Transverse colon (tissue), 4 donors: Measurements from ENCODE around the gene CYP19A1.
"Not testable (repeated sequence)": the region's sequence is repeated elsewhere in the genome, so short reads cannot be mapped to it uniquely, and the experiment has no call there.

Experiments
- POLR2AphosphoS5 ChIP-seq, 3 donors: sonication (generic); formaldehyde crosslinking; IDR thresholded peaks; one replicate each; pipeline ENCODE4 v1.6.1; 2016; ENCODE audit warnings: antibody characterized with exemption in 3 of 3
- TF ChIP-seq, protein P1 (sequence below), 5 experiments: fragments of 200-600 bp in 3 of 5; fragments of 450-650 bp in 2 of 5; sonication (generic) in 3 of 5; IDR thresholded peaks; 1 replicate in 2 of 5; 2 replicates in 3 of 5; pipeline ENCODE4 v1.5.1; 2016 to 2017; ENCODE audit warnings: antibody characterized with exemption in 5 of 5, inconsistent platforms in 3 of 5, mild to moderate bottlenecking in 2 of 5, moderate library complexity in 1 of 5

DNA sequence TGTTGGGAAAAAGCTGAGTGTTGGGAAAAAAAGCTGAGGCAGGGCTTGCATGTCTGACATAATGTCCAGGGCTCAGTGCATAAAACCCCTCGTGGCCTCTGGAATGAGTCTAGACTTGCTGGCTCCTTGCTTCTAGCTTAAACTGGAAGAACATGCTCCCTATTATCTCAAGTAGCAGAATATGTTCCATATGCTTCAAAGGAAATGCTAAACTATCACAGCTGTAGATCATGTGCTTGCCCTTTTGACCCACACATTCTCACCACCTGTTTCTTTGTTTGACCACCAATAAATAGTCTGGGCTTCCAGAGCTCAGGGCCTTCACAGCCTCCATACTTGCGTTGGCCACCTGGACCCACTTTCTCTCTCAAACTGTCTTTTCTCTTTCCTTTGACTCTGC, 56.2 kb downstream of the CYP19A1 start:
- TF ChIP-seq, protein P1, sequence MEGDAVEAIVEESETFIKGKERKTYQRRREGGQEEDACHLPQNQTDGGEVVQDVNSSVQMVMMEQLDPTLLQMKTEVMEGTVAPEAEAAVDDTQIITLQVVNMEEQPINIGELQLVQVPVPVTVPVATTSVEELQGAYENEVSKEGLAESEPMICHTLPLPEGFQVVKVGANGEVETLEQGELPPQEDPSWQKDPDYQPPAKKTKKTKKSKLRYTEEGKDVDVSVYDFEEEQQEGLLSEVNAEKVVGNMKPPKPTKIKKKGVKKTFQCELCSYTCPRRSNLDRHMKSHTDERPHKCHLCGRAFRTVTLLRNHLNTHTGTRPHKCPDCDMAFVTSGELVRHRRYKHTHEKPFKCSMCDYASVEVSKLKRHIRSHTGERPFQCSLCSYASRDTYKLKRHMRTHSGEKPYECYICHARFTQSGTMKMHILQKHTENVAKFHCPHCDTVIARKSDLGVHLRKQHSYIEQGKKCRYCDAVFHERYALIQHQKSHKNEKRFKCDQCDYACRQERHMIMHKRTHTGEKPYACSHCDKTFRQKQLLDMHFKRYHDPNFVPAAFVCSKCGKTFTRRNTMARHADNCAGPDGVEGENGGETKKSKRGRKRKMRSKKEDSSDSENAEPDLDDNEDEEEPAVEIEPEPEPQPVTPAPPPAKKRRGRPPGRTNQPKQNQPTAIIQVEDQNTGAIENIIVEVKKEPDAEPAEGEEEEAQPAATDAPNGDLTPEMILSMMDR (IDR thresholded peaks at IDR 0.05), result not testable (repeated sequence)
- not testable (repeated sequence) for TF ChIP-seq POLR2AphosphoS5 (IDR thresholded peaks at IDR 0.05)
